HG02884 (cell line): ENCODE results near the gene ZNF70.
A peak's percentile ranks its signal among the peaks of the same experiment; 100 is the strongest.

ENCODE experiments used
- ATAC-seq: cut with Tn5 transposase; IDR thresholded peaks from one replicate; pipeline ENCODE4 v1.9.1; 2021; ENCODE audit warnings: mild to moderate bottlenecking, moderate library complexity; ENCODE audit not compliant: unreplicated experiment

The ZNF70 gene

GRCh38 chr22:23720855-23721254, 30.1 kb downstream of the ZNF70 start:
- ATAC-seq, result no peak

- ATAC-seq, result no peak
Measured at GRCh38 chr22:23718371-23719165, 32.3 kb downstream of the ZNF70 start.

GRCh38 chr22:23716811-23717801, 33.8 kb downstream of the ZNF70 start:
- ATAC-seq, result peak; percentile 62

- no peak for ATAC-seq
Measured at GRCh38 chr22:23715806-23716375, 35.0 kb downstream of the ZNF70 start.

GRCh38 chr22:23714596-23715578, 36.0 kb downstream of the ZNF70 start:
- ATAC-seq, result no peak

- no peak for ATAC-seq
Measured at GRCh38 chr22:23713696-23714595, 37.0 kb downstream of the ZNF70 start.

- no peak for ATAC-seq
Measured at GRCh38 chr22:23712256-23712655, 38.7 kb downstream of the ZNF70 start.

- no peak for ATAC-seq
Measured at GRCh38 chr22:23709107-23709506, 41.8 kb downstream of the ZNF70 start.

GRCh38 chr22:23708270-23708669, 42.6 kb downstream of the ZNF70 start:
- no peak for ATAC-seq

- ATAC-seq, result no peak
Measured at GRCh38 chr22:23705358-23705757, 45.6 kb downstream of the ZNF70 start.

GRCh38 chr22:23704829-23705228, 46.1 kb downstream of the ZNF70 start:
- no peak for ATAC-seq

GRCh38 chr22:23704062-23704461, 46.9 kb downstream of the ZNF70 start:
- no peak for ATAC-seq

- no peak for ATAC-seq
Measured at GRCh38 chr22:23700706-23701105, 50.2 kb downstream of the ZNF70 start.

- no peak for ATAC-seq
Measured at GRCh38 chr22:23698673-23699235, 52.2 kb downstream of the ZNF70 start.

- ATAC-seq, result no peak
Measured at GRCh38 chr22:23698094-23698493, 52.8 kb downstream of the ZNF70 start.

- ATAC-seq, result no peak
Measured at GRCh38 chr22:23697031-23697970, 53.6 kb downstream of the ZNF70 start.

- peak; percentile 85 for ATAC-seq
Measured at GRCh38 chr22:23696326-23696851, 54.5 kb downstream of the ZNF70 start.
